Measurements from ENCODE around the gene BRD9.
"Not testable (repeated sequence)": the region's sequence is repeated elsewhere in the genome, so short reads cannot be mapped to it uniquely, and the experiment has no call there.

DNA sequence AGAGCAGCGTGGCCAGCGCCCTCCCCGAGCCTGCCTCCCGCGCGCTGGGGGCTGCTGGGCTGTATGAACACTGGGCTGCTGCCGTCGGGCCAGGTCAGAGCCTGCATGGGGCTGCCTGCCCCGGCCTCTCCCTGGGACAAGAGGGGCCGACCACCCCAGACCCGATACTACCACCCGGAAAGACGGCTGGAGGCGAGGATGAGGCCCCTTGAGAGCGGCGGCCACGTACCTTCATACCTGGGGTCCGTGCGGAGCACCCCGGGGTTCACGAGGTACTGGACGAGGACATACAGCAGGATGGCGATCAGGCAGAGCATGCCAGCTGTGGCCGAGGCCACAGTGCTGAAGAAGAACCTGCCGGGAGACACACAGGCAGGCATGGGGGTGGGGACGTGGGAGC, 49.2 kb downstream of the BRD9 start:
- TF ChIP-seq GLIS1, ZNF121 (tag by site-specific recombination; IDR thresholded peaks at IDR 0.05): not testable (repeated sequence)
